Loucy (cell line): ENCODE measurements around the gene TEAD1.

Experiments used
- CTCF ChIP-seq: fragments of 200-600 bp; sonication (generic); conservative IDR thresholded peaks from 2 replicates; pipeline ENCODE4 v1.5.1; 2014; ENCODE audit warnings: mild to moderate bottlenecking, antibody characterized with exemption, low read length
- EZH2phosphoT487 ChIP-seq: fragments of 200-600 bp; IDR thresholded peaks from 2 replicates; pipeline ENCODE4 v1.6.1; 2018; ENCODE audit warnings: antibody characterized with exemption, mild to moderate bottlenecking, moderate library complexity, borderline replicate concordance

GRCh38 chr11:12675951-12676711 is 1.9 kb downstream of the TEAD1 start:
- TF ChIP-seq CTCF (no peak), EZH2phosphoT487 (no peak)
